HTERT RPE-1 (cell line): ENCODE measurements around the gene LRIF1.
"Not testable (repeated sequence)": the region's sequence is repeated elsewhere in the genome, so short reads cannot be mapped to it uniquely, and the experiment has no call there.

ENCODE experiments used
- in situ Hi-C: fragments of 300-500 bp; cut with MboI; formaldehyde crosslinking; loops from 4 replicates; pipeline ENCODE4 v1.14.3; 2020; ENCODE audit warnings: low sequenced_read_pairs

The LRIF1 gene

DNA sequence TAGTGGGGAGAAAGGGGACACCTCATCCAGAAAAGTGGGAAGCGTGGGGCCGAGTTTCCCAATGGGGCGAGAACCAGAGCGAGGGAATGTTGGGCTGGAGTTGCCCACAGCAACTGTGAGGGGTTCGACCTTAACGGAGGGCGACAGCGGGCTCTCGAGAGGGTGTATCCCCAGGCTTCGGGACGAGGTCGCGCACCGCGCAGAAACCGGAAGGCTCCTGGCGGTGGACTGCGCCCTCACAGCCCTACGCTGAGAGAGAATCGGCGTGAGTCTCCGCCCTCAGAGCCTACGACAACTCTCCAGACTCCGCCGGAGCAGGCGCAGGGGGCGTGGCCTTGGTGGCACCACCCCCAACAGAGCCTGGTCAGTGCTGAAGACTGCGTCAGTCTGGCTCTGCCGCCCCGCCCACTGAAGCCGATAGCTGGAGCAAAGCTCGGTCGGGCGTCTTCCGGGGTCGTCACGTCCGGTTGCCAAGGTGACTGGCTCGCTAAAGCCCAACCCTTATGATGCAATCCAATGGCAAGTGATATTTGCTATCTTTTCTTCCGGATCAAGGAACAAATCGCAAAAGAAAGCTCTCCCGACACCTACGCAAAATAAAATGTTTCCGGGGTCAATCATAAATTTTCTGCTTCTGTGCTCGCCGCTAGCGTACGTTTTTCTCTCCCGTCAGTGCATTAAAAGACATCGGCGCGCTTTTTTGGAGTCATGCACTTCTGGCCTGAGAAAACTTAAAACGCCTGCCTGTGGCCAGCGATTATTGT lies at the start of gene LRIF1:
LRIF1 (minus strand) TSS at position 232 of the 764 bp plus-strand sequence. CDS start 234 bp downstream, outside the sequence.
- in situ Hi-C loops: no loop called here

GRCh38 chr1:111008031-111008430 lies 44.3 kb upstream of the LRIF1 start:
- in situ Hi-C loops: no loop called here

DNA sequence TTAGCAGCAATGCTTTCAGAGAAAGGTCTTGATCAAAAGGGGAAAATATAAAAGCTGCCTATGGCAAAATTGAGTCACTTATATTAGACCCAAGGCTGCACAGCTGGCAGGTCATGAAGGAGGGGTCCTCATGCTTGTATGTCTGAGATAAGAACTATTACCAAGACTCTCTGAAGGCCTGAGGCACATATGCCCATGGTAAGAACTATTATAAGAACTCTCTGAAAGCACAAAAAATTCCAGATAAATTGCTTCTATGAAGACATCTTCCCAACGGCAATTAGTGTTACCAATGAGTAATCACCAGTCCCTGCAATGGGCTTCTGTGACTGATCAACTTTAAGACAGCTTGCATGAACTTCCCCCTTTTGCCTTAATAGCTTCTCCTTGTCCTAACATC lies 42.8 kb upstream of the LRIF1 start:
- in situ Hi-C loops: no loop called here

GRCh38 chr1:110999607-111000006 lies 35.9 kb upstream of the LRIF1 start:
- in situ Hi-C loops: not testable (repeated sequence)

GRCh38 chr1:110992329-110992728 lies 28.6 kb upstream of the LRIF1 start:
- in situ Hi-C loops: not testable (repeated sequence)

DNA sequence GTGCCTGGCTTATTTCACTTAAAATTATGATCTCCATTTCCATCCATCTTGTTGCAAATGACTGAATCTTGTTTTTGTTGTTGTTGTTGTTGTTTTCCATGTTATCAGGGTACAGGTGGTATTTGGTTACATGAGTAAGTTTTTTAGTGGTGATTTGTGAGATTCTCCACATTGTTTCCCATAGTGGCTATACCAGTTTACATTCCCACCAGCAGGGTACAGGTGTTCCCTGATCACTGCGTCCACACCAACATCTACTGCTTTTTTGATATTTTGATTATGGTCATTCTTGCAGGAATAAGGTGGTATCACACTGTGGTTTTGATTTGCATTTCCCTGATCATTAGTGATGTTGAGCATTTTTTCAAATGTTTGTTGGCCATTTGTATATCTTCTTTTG lies 27.6 kb upstream of the LRIF1 start:
- in situ Hi-C loops: not testable (repeated sequence)

DNA sequence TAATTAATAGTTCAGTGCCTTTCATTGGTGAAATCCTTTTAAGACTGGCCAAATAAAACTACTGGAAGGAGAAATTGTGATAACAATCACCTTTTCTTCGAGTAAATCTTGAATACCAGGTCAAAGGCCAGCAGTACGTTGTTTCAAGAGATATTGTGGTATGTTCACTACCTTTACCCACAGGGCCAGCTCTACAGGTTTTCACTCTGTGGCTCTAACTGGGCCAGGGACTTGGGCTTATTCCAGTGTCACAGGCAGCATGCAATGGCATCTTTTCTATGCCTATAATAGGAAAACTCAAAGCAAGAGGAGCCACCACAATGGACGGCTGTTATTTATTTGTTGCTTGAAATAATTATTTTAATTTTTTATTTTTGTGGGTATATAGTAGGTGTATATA lies 26.8 kb upstream of the LRIF1 start:
- in situ Hi-C loops: no loop called here

GRCh38 chr1:110986407-110986891 lies 22.7 kb upstream of the LRIF1 start:
- in situ Hi-C loops: no loop called here

- in situ Hi-C loops: no loop called here
These were observed 18.6 kb upstream of the LRIF1 start for GRCh38 chr1:110982320-110982719.

DNA sequence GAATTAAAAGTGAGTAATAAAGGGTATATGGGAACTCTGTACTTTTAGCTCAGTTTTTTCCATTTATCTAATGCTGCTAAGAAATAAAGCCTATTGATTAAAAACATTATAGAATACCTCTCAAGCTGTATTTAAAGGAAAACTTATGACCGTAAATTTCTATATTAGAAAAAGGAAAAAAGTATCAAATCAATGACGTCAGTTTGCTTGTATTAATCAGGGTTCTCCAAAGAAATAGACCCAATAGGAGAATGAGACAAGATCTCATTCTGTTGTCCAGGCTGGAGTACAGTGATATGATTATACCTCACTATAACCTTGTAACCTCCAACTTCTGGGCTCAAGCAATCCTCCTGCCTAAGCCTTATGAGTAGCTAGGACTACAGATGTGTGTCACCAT lies 15.4 kb upstream of the LRIF1 start:
- in situ Hi-C loops: no loop called here

- in situ Hi-C loops: no loop called here
These were observed 12.4 kb upstream of the LRIF1 start for GRCh38 chr1:110976089-110976488.

GRCh38 chr1:110975265-110975664 lies 11.5 kb upstream of the LRIF1 start:
- in situ Hi-C loops: no loop called here

GRCh38 chr1:110967256-110967655 lies 3.5 kb upstream of the LRIF1 start:
- in situ Hi-C loops: no loop called here

- in situ Hi-C loops: no loop called here
These were observed 757 bp upstream of the LRIF1 start for GRCh38 chr1:110964455-110964903.

DNA sequence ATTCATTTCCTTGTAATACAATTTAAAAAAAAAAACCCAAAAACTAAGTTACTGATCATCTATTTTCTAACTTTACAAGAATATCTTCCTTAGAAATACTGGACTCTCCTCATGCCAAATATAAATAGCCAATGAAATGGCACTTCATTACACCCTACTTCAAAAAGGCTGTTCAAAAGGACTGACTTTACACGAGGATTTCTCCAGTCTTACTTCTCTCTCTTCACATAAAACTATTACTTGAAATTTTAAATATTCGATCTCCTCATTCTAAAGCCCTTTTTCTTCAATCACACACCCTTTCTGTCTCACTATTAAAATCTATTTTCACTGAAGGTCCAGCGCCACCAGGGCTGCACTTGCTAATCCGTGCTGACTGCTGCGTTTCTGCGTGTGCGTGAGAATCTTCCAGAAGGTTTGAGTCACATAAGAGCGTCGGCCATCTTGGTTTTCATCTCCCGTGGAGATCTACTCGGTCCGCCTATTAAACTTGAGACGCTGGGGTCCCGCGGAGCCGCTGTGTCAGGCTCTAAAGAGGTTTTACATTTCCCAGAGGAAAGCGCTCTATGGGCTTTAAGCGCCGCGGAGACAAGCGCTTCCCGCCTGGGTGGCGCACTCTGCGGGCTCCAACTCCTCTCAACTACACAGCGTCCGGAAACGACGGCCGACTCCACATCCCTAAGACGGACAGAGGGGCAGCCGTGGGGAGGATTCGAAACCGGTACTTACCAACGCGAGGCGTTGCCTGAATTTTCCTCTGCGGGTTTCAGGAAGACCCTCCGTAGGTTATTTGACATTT lies 631 bp downstream of the LRIF1 start:
- in situ Hi-C loops: no loop called here

DNA sequence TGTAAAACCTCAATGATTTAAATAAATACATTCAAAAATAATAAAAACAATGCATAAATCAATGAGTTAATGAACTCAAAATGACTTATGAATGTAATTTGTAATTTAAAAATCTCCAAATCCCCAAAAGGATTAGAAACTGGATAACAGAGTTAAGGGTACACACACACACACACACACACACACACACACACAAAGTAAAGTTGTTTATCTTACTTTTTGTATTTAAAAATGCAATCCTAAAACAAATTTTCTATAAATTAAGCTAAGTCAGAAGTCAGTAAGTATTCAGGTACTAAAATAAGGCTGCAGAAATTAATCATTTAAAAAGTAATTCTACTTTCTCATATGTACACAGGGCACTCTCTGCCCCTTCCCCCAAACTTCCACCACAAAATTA lies 1.8 kb downstream of the LRIF1 start:
- in situ Hi-C loops: no loop called here

DNA sequence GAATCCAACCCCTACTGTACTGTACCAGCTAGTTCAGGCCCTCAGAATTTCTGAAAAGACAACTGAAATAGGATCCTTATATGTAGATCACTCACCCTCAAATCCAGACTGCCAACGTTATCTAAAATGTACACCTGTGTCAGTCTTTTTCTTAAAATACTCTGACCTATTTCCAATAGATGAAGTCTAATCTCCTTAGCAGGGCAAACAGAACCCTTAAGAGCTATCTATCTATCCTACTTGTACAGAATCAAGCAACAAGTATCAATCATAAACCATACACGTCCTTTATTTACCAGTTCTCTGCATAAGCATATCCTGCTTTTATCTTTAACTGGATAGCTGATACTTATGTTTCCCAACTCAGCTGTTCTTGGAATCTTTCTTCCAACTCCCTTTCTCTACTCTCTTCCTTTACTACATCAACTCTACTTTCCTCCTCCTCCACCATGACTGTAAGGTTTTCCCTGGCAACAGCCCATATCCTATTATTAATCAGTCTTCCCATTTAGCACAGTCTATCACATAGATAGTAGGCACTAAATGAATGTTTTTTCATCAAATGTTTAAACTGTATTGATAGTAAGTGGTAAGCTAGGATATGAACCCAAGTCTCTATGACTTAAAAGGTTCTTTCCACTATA lies 2.8 kb downstream of the LRIF1 start:
- in situ Hi-C loops: no loop called here

DNA sequence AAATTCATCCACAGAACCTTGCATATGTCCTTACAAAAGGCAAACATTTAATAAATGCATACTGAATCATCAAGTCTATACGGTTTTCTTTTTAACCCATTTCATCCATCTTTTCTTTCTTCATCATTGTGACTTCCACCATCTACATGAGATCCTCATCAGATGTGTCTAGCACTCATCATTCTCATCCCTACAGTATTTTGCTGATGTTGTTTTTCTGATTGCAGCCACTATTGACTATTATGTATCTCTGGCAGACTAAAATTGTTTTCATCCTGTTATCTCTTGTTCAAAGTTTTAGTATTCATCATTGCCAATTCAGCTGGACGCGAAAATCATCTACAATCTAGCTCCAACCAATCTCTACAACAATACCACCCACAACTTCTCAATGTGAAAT lies 5.9 kb downstream of the LRIF1 start:
- in situ Hi-C loops: no loop called here

GRCh38 chr1:110956586-110956985 lies 7.1 kb downstream of the LRIF1 start:
- in situ Hi-C loops: no loop called here

GRCh38 chr1:110953031-110953430 lies 10.7 kb downstream of the LRIF1 start:
- in situ Hi-C loops: no loop called here

GRCh38 chr1:110952031-110952430 lies 11.7 kb downstream of the LRIF1 start:
- in situ Hi-C loops: no loop called here
